Measurements from ENCODE around the gene PLEKHO1. TPM values are rescaled to one million over a fixed set of nuclear protein-coding genes. Genes with fewer than 3 reads are reported as not detected.
"Not testable (repeated sequence)": the region's sequence is repeated elsewhere in the genome, so short reads cannot be mapped to it uniquely, and the experiment has no call there.

The PLEKHO1 gene
- total RNA-seq (2014; rRNA removed; shearing (Covaris generic)): 24.9 and 25.9 TPM in 2 replicates

GRCh38 chr1:150149271-150150132 lies at the start of gene PLEKHO1:
PLEKHO1 (plus strand) TSS chr1:150149916; CDS start chr1:150150258, 342 bp downstream.
- peak; percentile 56 for DNase-seq (ENCODE audit: low spot score)

GRCh38 chr1:150102986-150103385 lies 46.7 kb upstream of the PLEKHO1 start:
- DNase-seq (ENCODE audit: low spot score): no peak

GRCh38 chr1:150106341-150106740 lies 43.4 kb upstream of the PLEKHO1 start:
- no peak for DNase-seq (ENCODE audit: low spot score)

GRCh38 chr1:150109586-150109985 lies 40.1 kb upstream of the PLEKHO1 start:
- DNase-seq (ENCODE audit: low spot score): no peak

GRCh38 chr1:150110116-150110515 lies 39.6 kb upstream of the PLEKHO1 start:
- DNase-seq (ENCODE audit: low spot score): no peak

GRCh38 chr1:150111670-150112069 lies 38.0 kb upstream of the PLEKHO1 start:
- DNase-seq (ENCODE audit: low spot score): no peak

- no peak for DNase-seq (ENCODE audit: low spot score)
Observed at GRCh38 chr1:150115121-150115520, 34.6 kb upstream of the PLEKHO1 start.

GRCh38 chr1:150118716-150119115 lies 31.0 kb upstream of the PLEKHO1 start:
- no peak for DNase-seq (ENCODE audit: low spot score)

GRCh38 chr1:150121236-150121862 lies 28.4 kb upstream of the PLEKHO1 start:
- DNase-seq (ENCODE audit: low spot score): no peak

GRCh38 chr1:150126811-150127210 lies 22.9 kb upstream of the PLEKHO1 start:
- no peak for DNase-seq (ENCODE audit: low spot score)

- DNase-seq (ENCODE audit: low spot score): no peak
Observed at GRCh38 chr1:150127464-150127863, 22.3 kb upstream of the PLEKHO1 start.

GRCh38 chr1:150127868-150128267 lies 21.8 kb upstream of the PLEKHO1 start:
- DNase-seq (ENCODE audit: low spot score): no peak

GRCh38 chr1:150132372-150132771 lies 17.3 kb upstream of the PLEKHO1 start:
- no peak for DNase-seq (ENCODE audit: low spot score)

- DNase-seq (ENCODE audit: low spot score): no peak
Observed at GRCh38 chr1:150134537-150134936, 15.2 kb upstream of the PLEKHO1 start.

- not testable (repeated sequence) for DNase-seq (ENCODE audit: low spot score)
Observed at GRCh38 chr1:150135400-150135799, 14.3 kb upstream of the PLEKHO1 start.

GRCh38 chr1:150138044-150138443 lies 11.7 kb upstream of the PLEKHO1 start:
- no peak for DNase-seq (ENCODE audit: low spot score)

GRCh38 chr1:150141452-150141851 lies 8.3 kb upstream of the PLEKHO1 start:
- no peak for DNase-seq (ENCODE audit: low spot score)

GRCh38 chr1:150142083-150142482 lies 7.6 kb upstream of the PLEKHO1 start:
- DNase-seq (ENCODE audit: low spot score): no peak

GRCh38 chr1:150144606-150145005 lies 5.1 kb upstream of the PLEKHO1 start:
- no peak for DNase-seq (ENCODE audit: low spot score)

GRCh38 chr1:150146016-150146415 lies 3.7 kb upstream of the PLEKHO1 start:
- not testable (repeated sequence) for DNase-seq (ENCODE audit: low spot score)

GRCh38 chr1:150146849-150147542 lies 2.7 kb upstream of the PLEKHO1 start:
- DNase-seq (ENCODE audit: low spot score): no peak

- no peak for DNase-seq (ENCODE audit: low spot score)
Observed at GRCh38 chr1:150148837-150149270, 862 bp upstream of the PLEKHO1 start.

All from H4 (cell line).